ENCODE measurements around the gene SP110. TPM values are rescaled to one million over a fixed set of nuclear protein-coding genes. Genes with fewer than 3 reads are reported as not detected.

The SP110 gene
- total RNA-seq, 1 donor from 2014 or later = 61.7 TPM

GRCh38 chr2:230140667-230141066 is 79.1 kb downstream of the SP110 start:
- no peak overlapping the region for H3K4me3 ChIP-seq (ENCODE audit: insufficient read depth, low read depth, low read length)
- no peaks in the 10 kb centered on the region for H3K36me3 ChIP-seq (ENCODE audit: insufficient read depth, low read length)
- H3K9me3 Mint-ChIP-seq (ENCODE audit: unreplicated experiment) = peaks cover 3% of the 10 kb centered on the region
- no peak overlapping the region for H3K27ac Mint-ChIP-seq (ENCODE audit: unreplicated experiment)
- H3K27me3 Mint-ChIP-seq (ENCODE audit: low read depth, unreplicated experiment) = no peaks in the 10 kb centered on the region
- peaks cover 4% of the 10 kb centered on the region for H3K9me3 ChIP-seq (ENCODE audit: insufficient read depth, low read depth, low read length)
- DNase-seq (ENCODE audit: low read depth) (no peak), FAIRE-seq (no peak)
- peaks cover 15% of the 10 kb centered on the region for H3K4me1 Mint-ChIP-seq (ENCODE audit: low read depth, unreplicated experiment)
- no peaks in the 10 kb centered on the region for H3K27me3 ChIP-seq (ENCODE audit: insufficient read depth, low read length)
- no peak for TF ChIP-seq EZH2 (IDR thresholded peaks at IDR 0.05; ENCODE audit: insufficient read depth, low read length)
- no peak for TF ChIP-seq CTCF (IDR thresholded peaks at IDR 0.05; ENCODE audit: insufficient read depth, low read depth, low read length)
- no peak overlapping the region for H3K9ac ChIP-seq (ENCODE audit: low read length)
- H3K4me3 Mint-ChIP-seq (ENCODE audit: unreplicated experiment) = no peak overlapping the region
- no peaks in the 10 kb centered on the region for H3K79me2 ChIP-seq (ENCODE audit: insufficient read depth, low read length)
- no peak overlapping the region for H2AFZ ChIP-seq (ENCODE audit: low read depth, low read length)
- H3K27ac ChIP-seq (ENCODE audit: low read depth, low read length) = no peak overlapping the region
- H3K4me1 ChIP-seq (ENCODE audit: insufficient read depth, low read length) = peaks cover 6% of the 10 kb centered on the region
- H3K36me3 Mint-ChIP-seq (ENCODE audit: low read depth, unreplicated experiment) = no peaks in the 10 kb centered on the region
- no peaks in the 10 kb centered on the region for H4K20me1 ChIP-seq (ENCODE audit: insufficient read depth, low read length)
- H3K4me2 ChIP-seq (ENCODE audit: low read length) = no peak overlapping the region

- no peaks in the 10 kb centered on the region for H3K27me3 Mint-ChIP-seq (ENCODE audit: low read depth, unreplicated experiment)
- peak; percentile 62 for FAIRE-seq
- H3K36me3 Mint-ChIP-seq (ENCODE audit: low read depth, unreplicated experiment) = no peaks in the 10 kb centered on the region
These were observed 81.8 kb downstream of the SP110 start for GRCh38 chr2:230137902-230138539.

More at GRCh38 chr2:230137902-230138539, 81.8 kb downstream of the SP110 start:
- peak overlapping the region; percentile 11 for H2AFZ ChIP-seq (ENCODE audit: low read depth, low read length)
- peaks cover 6% of the 10 kb centered on the region for H3K4me1 ChIP-seq (ENCODE audit: insufficient read depth, low read length)
- DNase-seq (ENCODE audit: low read depth) = peak; percentile 14
- Mint-ChIP-seq H3K27ac (ENCODE audit: unreplicated experiment) (peak overlapping the region; percentile 2), H3K9me3 (ENCODE audit: unreplicated experiment) (peaks cover 3% of the 10 kb centered on the region), H3K4me1 (ENCODE audit: low read depth, unreplicated experiment) (peaks cover 15% of the 10 kb centered on the region), H3K4me3 (ENCODE audit: unreplicated experiment) (no peak overlapping the region)
- H3K27me3 ChIP-seq (ENCODE audit: insufficient read depth, low read length) = no peaks in the 10 kb centered on the region
- H4K20me1 ChIP-seq (ENCODE audit: insufficient read depth, low read length) = no peaks in the 10 kb centered on the region
- no peaks in the 10 kb centered on the region for H3K79me2 ChIP-seq (ENCODE audit: insufficient read depth, low read length)
- H3K9ac ChIP-seq (ENCODE audit: low read length) = no peak overlapping the region
- no peak overlapping the region for H3K4me2 ChIP-seq (ENCODE audit: low read length)
- no peak overlapping the region for H3K4me3 ChIP-seq (ENCODE audit: insufficient read depth, low read depth, low read length)
- TF ChIP-seq CTCF (IDR thresholded peaks at IDR 0.05; ENCODE audit: insufficient read depth, low read depth, low read length) = no peak
- no peak for TF ChIP-seq EZH2 (IDR thresholded peaks at IDR 0.05; ENCODE audit: insufficient read depth, low read length)
- no peaks in the 10 kb centered on the region for H3K36me3 ChIP-seq (ENCODE audit: insufficient read depth, low read length)
- H3K9me3 ChIP-seq (ENCODE audit: insufficient read depth, low read depth, low read length) = peaks cover 13% of the 10 kb centered on the region
- H3K27ac ChIP-seq (ENCODE audit: low read depth, low read length) = no peak overlapping the region

Data from astrocyte (in vitro differentiated cells and primary cell).